ENCODE data around the gene CAP2. TPM values are rescaled to one million over a fixed set of nuclear protein-coding genes. Genes with fewer than 3 reads are reported as not detected.
"Not testable (repeated sequence)": the region's sequence is repeated elsewhere in the genome, so short reads cannot be mapped to it uniquely, and the experiment has no call there.

CAP2 gene
- total RNA-seq, 4 donors from 2014 or later = 208 to 439 (median 295) TPM

GRCh38 chr6:17423026-17423425 is 29.6 kb downstream of the CAP2 start:
- no peaks in the 10 kb centered on the region for H3K9me3 ChIP-seq
- H3K27me3 ChIP-seq = no peaks in the 10 kb centered on the region
- in situ Hi-C loops (cut with MboI; ENCODE audit: low sequenced_read_pairs in 4 of 4) (no loop called here), intact Hi-C loops (cut with DNase I; ENCODE audit: low total_unique reads) (loop anchor here (5.0 kb wide), 1 partner anchor 111 kb away; no protein-coding TSS in a partner anchor)
- peaks cover 45 to 52% of the 10 kb centered on the region in 2 donors for H3K4me1 ChIP-seq
- TF ChIP-seq POLR2A (IDR thresholded peaks at IDR 0.05) (no peak), CTCF (IDR thresholded peaks at IDR 0.05 in 4 of 5, conservative IDR thresholded peaks at IDR 0.05 in 1 of 5) (no peak)
- no peak overlapping the region for H3K4me3 ChIP-seq
- ATAC-seq (no peak), DNase-seq (no peak)
- peaks cover 0 to 35% of the 10 kb centered on the region in 2 donors for H3K36me3 ChIP-seq
- peak overlapping the region; percentile 96 to 98 (median 96) for H3K27ac ChIP-seq

DNA sequence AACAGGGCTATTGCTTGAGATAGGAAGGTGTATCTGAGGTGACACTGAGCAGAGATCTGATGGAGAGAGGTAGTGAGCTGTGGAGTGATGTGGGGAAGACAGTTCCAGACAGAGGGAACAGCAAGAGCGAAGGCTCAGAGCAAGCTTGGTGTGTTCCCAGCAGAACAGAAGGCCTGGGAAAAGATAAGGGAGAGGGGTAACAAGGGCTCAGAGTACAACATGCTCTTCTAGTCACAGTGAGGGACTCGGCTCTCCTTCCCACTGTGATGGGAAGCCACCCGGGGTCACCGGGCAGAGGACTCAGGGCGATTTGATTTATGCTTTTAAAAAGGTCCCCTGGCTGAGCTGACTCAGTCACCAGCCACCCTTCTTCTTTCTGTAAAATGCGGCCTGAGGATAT is 33.7 kb downstream of the CAP2 start:
- TF ChIP-seq POLR2A (IDR thresholded peaks at IDR 0.05) (no peak), CTCF (IDR thresholded peaks at IDR 0.05 in 4 of 5, conservative IDR thresholded peaks at IDR 0.05 in 1 of 5) (no peak)
- intact Hi-C loops (cut with DNase I; ENCODE audit: low total_unique reads) = no loop called here

GRCh38 chr6:17427617-17428016 is 34.2 kb downstream of the CAP2 start:
- no peak for ATAC-seq
- H3K27ac ChIP-seq = peak overlapping the region; percentile 96 to 98 (median 96)
- no peak for TF ChIP-seq POLR2A (IDR thresholded peaks at IDR 0.05)
- no peak for TF ChIP-seq CTCF (IDR thresholded peaks at IDR 0.05 in 4 of 5, conservative IDR thresholded peaks at IDR 0.05 in 1 of 5)
- in situ Hi-C loops (cut with MboI; ENCODE audit: low sequenced_read_pairs in 4 of 4) = no loop called here
- H3K4me1 ChIP-seq = peaks cover 55 to 59% of the 10 kb centered on the region in 2 donors
- H3K36me3 ChIP-seq = peaks cover 0 to 35% of the 10 kb centered on the region in 2 donors
- H3K27me3 ChIP-seq = no peaks in the 10 kb centered on the region
- intact Hi-C loops (cut with DNase I; ENCODE audit: low total_unique reads) = loop anchor here (1.0 kb wide), 1 partner anchor 17 kb away; no protein-coding TSS in a partner anchor
- no peak overlapping the region for H3K4me3 ChIP-seq
- DNase-seq = no peak
- no peaks in the 10 kb centered on the region for H3K9me3 ChIP-seq

More for the DNA sequence above, 33.7 kb downstream of the CAP2 start:
- Histone ChIP-seq H3K4me3 (no peak overlapping the region), H3K9me3 (no peaks in the 10 kb centered on the region), H3K4me1 (peaks cover 54 to 58% of the 10 kb centered on the region in 2 donors), H3K27ac (peak overlapping the region; percentile 96 to 98 (median 96)), H3K36me3 (peaks cover 0 to 35% of the 10 kb centered on the region in 2 donors), H3K27me3 (no peaks in the 10 kb centered on the region)
- DNase-seq (no peak), ATAC-seq (no peak)
- in situ Hi-C loops (cut with MboI; ENCODE audit: low sequenced_read_pairs in 4 of 4) = no loop called here

GRCh38 chr6:17428595-17429120 is 35.3 kb downstream of the CAP2 start:
- peak; percentile 43 for DNase-seq
- H3K27me3 ChIP-seq; H3K4me3 ChIP-seq; H3K9me3 ChIP-seq; in situ Hi-C loops (cut with MboI; ENCODE audit: low sequenced_read_pairs in 4 of 4): not testable (repeated sequence)
- peak; percentile 39 to 58 for ATAC-seq
- intact Hi-C loops (cut with DNase I; ENCODE audit: low total_unique reads) = loop anchor here (1.0 kb wide), 1 partner anchor 18 kb away; no protein-coding TSS in a partner anchor
- Histone ChIP-seq H3K36me3 (peaks cover 0 to 41% of the 10 kb centered on the region in 2 donors), H3K27ac (peak overlapping the region; percentile 96 to 98 (median 96)), H3K4me1 (peaks cover 48 to 52% of the 10 kb centered on the region in 2 donors)
- peak; percentile 12 to 23 for TF ChIP-seq POLR2A (IDR thresholded peaks at IDR 0.05)

DNA sequence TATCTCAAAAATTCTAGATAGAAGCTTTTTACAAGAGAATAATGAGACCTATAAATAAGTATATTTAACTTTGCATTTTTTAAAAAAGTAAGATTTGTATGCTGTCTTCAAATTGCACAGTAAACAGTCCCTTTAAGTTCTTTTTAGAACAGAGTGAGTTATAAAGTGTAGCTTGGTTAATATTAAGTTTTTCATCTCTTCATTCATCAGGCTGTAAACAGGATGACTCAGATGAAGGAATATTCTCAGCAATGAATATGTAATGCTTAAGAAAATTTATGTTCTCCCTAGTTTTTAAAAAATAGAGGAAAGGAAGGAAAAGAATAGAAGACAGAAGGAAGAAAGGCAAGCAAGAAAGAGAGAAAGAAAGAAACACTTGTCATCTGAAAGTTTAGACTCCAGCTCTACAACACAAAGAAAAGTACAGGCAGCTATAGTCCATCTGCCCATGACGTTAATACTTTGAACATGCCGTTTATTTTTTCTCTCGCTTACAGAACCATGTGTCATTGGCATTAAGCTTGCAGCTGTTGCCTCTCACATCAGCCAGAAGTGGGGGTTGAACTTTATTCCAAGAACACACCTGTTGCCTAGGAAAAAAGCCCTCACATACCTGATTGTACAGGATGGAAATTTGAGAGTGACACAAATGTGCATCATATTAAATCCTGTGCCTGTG is 36.1 kb downstream of the CAP2 start:
- no peak overlapping the region for H3K4me3 ChIP-seq
- peak overlapping the region; percentile 96 to 98 (median 96) for H3K27ac ChIP-seq
- in situ Hi-C loops (cut with MboI; ENCODE audit: low sequenced_read_pairs in 4 of 4) = no loop called here
- no peaks in the 10 kb centered on the region for H3K9me3 ChIP-seq
- H3K27me3 ChIP-seq = no peaks in the 10 kb centered on the region
- peaks cover 48 to 52% of the 10 kb centered on the region in 2 donors for H3K4me1 ChIP-seq
- TF ChIP-seq POLR2A (IDR thresholded peaks at IDR 0.05) (peak; percentile 73 to 87), CTCF (IDR thresholded peaks at IDR 0.05 in 4 of 5, conservative IDR thresholded peaks at IDR 0.05 in 1 of 5) (no peak)
- intact Hi-C loops (cut with DNase I; ENCODE audit: low total_unique reads) = loop anchor here (1.0 kb wide), 1 partner anchor 42 kb away; no protein-coding TSS in a partner anchor
- peak; percentile 76 to 81 for DNase-seq
- H3K36me3 ChIP-seq = peaks cover 0 to 33% of the 10 kb centered on the region in 2 donors
- ATAC-seq = peak; percentile 85 to 86

Data from gastrocnemius medialis (tissue), 4 donors.